PC-3 (cell line): ENCODE data around the gene IL12RB1. TPM values are rescaled to one million over a fixed set of nuclear protein-coding genes. Genes with fewer than 3 reads are reported as not detected.
"Not testable (repeated sequence)": the region's sequence is repeated elsewhere in the genome, so short reads cannot be mapped to it uniquely, and the experiment has no call there.

Source experiments
- ATAC-seq: fragments of 200-7000 bp; cut with Tn5 transposase; 2 replicates; pipeline ENCODE4 v1.9.1; 2020; ENCODE audit warnings: mild to moderate bottlenecking, moderate library complexity
- BruUV-seq: library from RNA; stranded (reverse); fragments of 400-500 nt; replicated peaks from 2 replicates; lab custom pipeline; 2021; lab: Mats Ljungman, UMichigan
- CTCF ChIA-PET: fragments of 300-600 bp; sonication (Branson Sonifier 250); formaldehyde crosslinking; loops from one replicate; lab custom pipeline; 2022; ENCODE audit warnings: antibody characterized with exemption; lab: Charles Lee
- POLR2A ChIA-PET: fragments of 300-600 bp; sonication (Branson Sonifier 250); formaldehyde crosslinking; loops from one replicate; lab custom pipeline; 2022; ENCODE audit warnings: antibody characterized with exemption; ENCODE audit not compliant: unreplicated experiment; lab: Charles Lee
- DNase-seq: peaks from one replicate; pipeline ENCODE4 v3.0.0-alpha.2; 2015
- H2AFZ ChIP-seq: fragments of 300-600 bp; sonication (generic); 2 replicates; pipeline ENCODE4 v1.6.0; 2016; ENCODE audit warnings: antibody characterized with exemption, low read length
- H3F3A ChIP-seq: fragments of 300-600 bp; sonication (generic); one replicate; pipeline ENCODE4 v1.6.0; 2017; ENCODE audit warnings: antibody characterized with exemption, low read length, control low read depth, mild to moderate bottlenecking; ENCODE audit not compliant: unreplicated experiment
- H3K27ac ChIP-seq: fragments of 300-600 bp; sonication (generic); 2 replicates; pipeline ENCODE4 v1.5.1; 2016; ENCODE audit warnings: mild to moderate bottlenecking, low read length
- H3K27me3 ChIP-seq: fragments of 300-600 bp; sonication (generic); 2 replicates; pipeline ENCODE4 v1.6.1; 2016; ENCODE audit warnings: low read length, mixed read lengths
- H3K36me3 ChIP-seq: fragments of 300-600 bp; sonication (generic); 2 replicates; pipeline ENCODE4 v1.6.1; 2016; ENCODE audit warnings: low read depth, mixed run types, low read length, mixed read lengths
- H3K4me1 ChIP-seq: fragments of 300-600 bp; sonication (generic); 2 replicates; pipeline ENCODE4 v1.5.1; 2016; ENCODE audit warnings: low read length; ENCODE audit not compliant: insufficient read depth
- H3K4me2 ChIP-seq: fragments of 300-600 bp; sonication (generic); 2 replicates; pipeline ENCODE4 v1.6.0; 2016; ENCODE audit warnings: low read length
- H3K4me3 ChIP-seq: fragments of 300-600 bp; sonication (generic); 2 replicates; pipeline ENCODE4 v1.5.1; 2016; ENCODE audit warnings: mild to moderate bottlenecking, low read length, mixed read lengths
- H3K79me2 ChIP-seq: fragments of 300-600 bp; sonication (generic); 2 replicates; pipeline ENCODE4 v1.6.1; 2017; ENCODE audit warnings: low read length, mixed read lengths
- H3K9ac ChIP-seq: fragments of 300-600 bp; sonication (generic); 2 replicates; pipeline ENCODE4 v1.6.0; 2016; ENCODE audit warnings: mild to moderate bottlenecking, low read length
- H3K9me2 ChIP-seq: fragments of 300-600 bp; sonication (generic); replicated peaks from 2 replicates; pipeline ENCODE4 v1.6.1; 2016; ENCODE audit warnings: mixed run types, low read length, mixed read lengths
- H3K9me3 ChIP-seq: fragments of 300-600 bp; sonication (generic); 2 replicates; pipeline ENCODE4 v1.6.1; 2016; ENCODE audit warnings: low read length, mixed read lengths
- H4K20me1 ChIP-seq: fragments of 300-600 bp; sonication (generic); 2 replicates; pipeline ENCODE4 v1.6.1; 2016; ENCODE audit warnings: low read length, mixed read lengths
- EZH2 ChIP-seq: fragments of 300-600 bp; sonication (generic); IDR thresholded peaks from one replicate; pipeline ENCODE4 v1.6.1; 2017; ENCODE audit warnings: antibody characterized with exemption, mild to moderate bottlenecking, low read length; ENCODE audit not compliant: unreplicated experiment
- EZH2phosphoT487 ChIP-seq: fragments of 300-600 bp; sonication (generic); IDR thresholded peaks from 2 replicates; pipeline ENCODE4 v1.6.1; 2018; ENCODE audit warnings: mild to moderate bottlenecking, antibody characterized with exemption, low read length, borderline replicate concordance
- intact Hi-C: fragments of 100-400 bp; cut with micrococcal nuclease; formaldehyde crosslinking; loops from 2 replicates; pipeline ENCODE4 v1.9.0; 2023
- total RNA-seq: library from RNA; depleted of rRNA; stranded (reverse); fragments of >200 nt; gene quantifications from 2 replicates; pipeline ENCODE4 v1.2.3, GENCODE V29; 2014
- TF ChIP-seq, protein P1 (sequence below): fragments of 300-600 bp; sonication (generic); conservative IDR thresholded peaks from 2 replicates; pipeline ENCODE4 v1.5.1; 2017; ENCODE audit warnings: antibody characterized with exemption, low read depth, mild to moderate bottlenecking, low read length

The IL12RB1 gene
- total RNA-seq, 1 experiment from 2014 or later = not detected

DNA sequence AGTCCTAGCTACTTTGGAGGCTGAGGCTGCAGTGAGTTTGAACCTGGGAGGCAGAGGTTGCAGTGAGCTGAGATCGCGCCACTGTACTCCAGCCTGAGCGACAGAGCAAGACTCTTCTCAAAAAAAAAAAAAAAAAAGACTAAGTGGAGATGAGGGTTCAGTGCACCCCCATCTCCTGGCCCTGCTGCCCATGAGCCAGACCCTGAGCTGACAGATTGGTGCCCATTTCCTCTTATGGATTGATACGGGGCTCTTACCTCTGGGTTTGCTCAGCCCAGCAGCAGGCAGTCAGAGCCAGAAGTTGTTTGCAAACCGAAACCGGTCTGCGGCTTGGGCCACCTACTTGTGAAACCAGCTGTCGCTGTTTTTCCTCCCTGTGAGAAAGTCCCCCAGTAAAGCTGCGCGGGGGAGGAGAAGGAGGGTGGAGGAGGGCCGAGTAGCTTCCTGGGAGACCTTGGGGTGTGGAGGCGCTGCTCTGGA is 41.9 kb downstream of the IL12RB1 start:
- peak; percentile 53 for ATAC-seq
- no peaks in the 10 kb centered on the region for H3F3A ChIP-seq
- H3K4me2 ChIP-seq = peak overlapping the region; percentile 77
- ChIA-PET POLR2A (no interaction called here), CTCF (no interaction called here)
- H3K27ac ChIP-seq = peak overlapping the region; percentile 67
- no peaks in the 10 kb centered on the region; the same call in 1 of the 2 replicates for H3K9me3 ChIP-seq
- peak overlapping the region; percentile 56 for H3K4me3 ChIP-seq
- peaks cover 22% of the 10 kb centered on the region for H3K4me1 ChIP-seq
- H3K27me3 ChIP-seq = no peaks in the 10 kb centered on the region
- intact Hi-C loops = no loop called here
- TF ChIP-seq EZH2phosphoT487 (no peak), EZH2 (no peak)
- no peaks in the 10 kb centered on the region for H4K20me1 ChIP-seq
- no TSS peak for BruUV-seq
- peak; percentile 69 for DNase-seq
- no peaks in the 10 kb centered on the region for H3K79me2 ChIP-seq
- peak overlapping the region; percentile 30 for H2AFZ ChIP-seq
- H3K9me2 ChIP-seq = no peaks in the 10 kb centered on the region
- H3K36me3 ChIP-seq = no peaks in the 10 kb centered on the region
- H3K9ac ChIP-seq = peak overlapping the region; percentile 29; the same call in 1 of the 2 replicates

DNA sequence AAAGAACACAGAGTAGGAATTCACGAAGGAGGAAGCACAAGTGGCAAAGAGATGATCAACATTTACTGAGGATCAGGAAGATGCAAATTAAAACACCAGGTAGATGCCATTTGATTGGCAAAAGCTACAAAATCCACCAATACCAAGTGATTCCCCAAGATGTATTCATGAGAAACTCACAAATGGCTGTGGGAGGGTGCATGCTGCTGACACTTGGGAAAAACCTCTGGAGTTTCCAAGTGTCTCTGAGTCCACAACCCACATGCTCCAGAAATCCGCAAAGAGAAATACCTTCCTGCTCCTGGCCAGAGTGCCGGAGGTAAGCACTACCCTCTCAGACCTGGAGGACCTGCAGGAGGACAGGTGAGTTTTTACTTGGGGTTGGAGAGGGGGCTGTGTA is 43.1 kb downstream of the IL12RB1 start:
- Histone ChIP-seq H3K27me3 (no peaks in the 10 kb centered on the region), H4K20me1 (no peaks in the 10 kb centered on the region), H3K9me3 (no peaks in the 10 kb centered on the region; the same call in 1 of the 2 replicates), H3K36me3 (no peaks in the 10 kb centered on the region), H3K27ac (no peak overlapping the region), H3K4me2 (no peak overlapping the region), H3K9me2 (no peaks in the 10 kb centered on the region), H2AFZ (no peak overlapping the region), H3K4me1 (peaks cover 22% of the 10 kb centered on the region), H3F3A (no peaks in the 10 kb centered on the region), H3K9ac (no peak overlapping the region), H3K79me2 (no peaks in the 10 kb centered on the region), H3K4me3 (no peak overlapping the region)
- ChIA-PET POLR2A (no interaction called here), CTCF (no interaction called here)
- no peak for ATAC-seq
- no peak for DNase-seq
- no peak for TF ChIP-seq EZH2
- TF ChIP-seq, protein P1, sequence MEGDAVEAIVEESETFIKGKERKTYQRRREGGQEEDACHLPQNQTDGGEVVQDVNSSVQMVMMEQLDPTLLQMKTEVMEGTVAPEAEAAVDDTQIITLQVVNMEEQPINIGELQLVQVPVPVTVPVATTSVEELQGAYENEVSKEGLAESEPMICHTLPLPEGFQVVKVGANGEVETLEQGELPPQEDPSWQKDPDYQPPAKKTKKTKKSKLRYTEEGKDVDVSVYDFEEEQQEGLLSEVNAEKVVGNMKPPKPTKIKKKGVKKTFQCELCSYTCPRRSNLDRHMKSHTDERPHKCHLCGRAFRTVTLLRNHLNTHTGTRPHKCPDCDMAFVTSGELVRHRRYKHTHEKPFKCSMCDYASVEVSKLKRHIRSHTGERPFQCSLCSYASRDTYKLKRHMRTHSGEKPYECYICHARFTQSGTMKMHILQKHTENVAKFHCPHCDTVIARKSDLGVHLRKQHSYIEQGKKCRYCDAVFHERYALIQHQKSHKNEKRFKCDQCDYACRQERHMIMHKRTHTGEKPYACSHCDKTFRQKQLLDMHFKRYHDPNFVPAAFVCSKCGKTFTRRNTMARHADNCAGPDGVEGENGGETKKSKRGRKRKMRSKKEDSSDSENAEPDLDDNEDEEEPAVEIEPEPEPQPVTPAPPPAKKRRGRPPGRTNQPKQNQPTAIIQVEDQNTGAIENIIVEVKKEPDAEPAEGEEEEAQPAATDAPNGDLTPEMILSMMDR = no peak
- TF ChIP-seq EZH2phosphoT487 = no peak
- intact Hi-C loops = no loop called here
- no TSS peak for BruUV-seq

DNA sequence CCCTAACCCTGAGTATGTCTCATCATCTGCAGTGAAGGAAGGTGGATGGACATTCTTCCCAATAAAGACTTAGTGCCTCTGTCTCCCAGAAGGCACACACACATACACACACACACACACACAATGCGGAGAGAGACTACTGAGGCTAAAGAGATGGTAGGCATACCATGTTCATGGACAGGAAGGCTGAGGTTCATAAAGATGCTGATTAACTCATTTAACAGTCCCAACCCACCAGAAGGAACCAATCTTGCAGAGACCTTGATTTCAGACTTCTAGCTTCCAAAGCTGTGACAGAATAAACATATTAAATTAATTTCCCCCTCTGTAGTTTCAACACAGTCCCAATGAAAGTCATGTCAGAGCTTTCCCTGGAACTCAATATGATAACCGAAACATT is 45.7 kb downstream of the IL12RB1 start:
- Histone ChIP-seq H4K20me1 (no peaks in the 10 kb centered on the region), H3K36me3 (no peaks in the 10 kb centered on the region), H2AFZ (no peak overlapping the region), H3K4me2 (no peak overlapping the region), H3F3A (no peaks in the 10 kb centered on the region), H3K4me3 (no peak overlapping the region), H3K9me2 (no peaks in the 10 kb centered on the region), H3K27ac (no peak overlapping the region), H3K9me3 (no peaks in the 10 kb centered on the region; the same call in 1 of the 2 replicates), H3K4me1 (peaks cover 15% of the 10 kb centered on the region), H3K9ac (no peak overlapping the region), H3K79me2 (no peaks in the 10 kb centered on the region), H3K27me3 (no peaks in the 10 kb centered on the region)
- BruUV-seq = no TSS peak
- ChIA-PET POLR2A (no interaction called here), CTCF (no interaction called here)
- no peak for DNase-seq
- intact Hi-C loops = no loop called here
- no peak for TF ChIP-seq EZH2
- TF ChIP-seq, protein P1 = no peak
- no peak for TF ChIP-seq EZH2phosphoT487
- no peak for ATAC-seq

DNA sequence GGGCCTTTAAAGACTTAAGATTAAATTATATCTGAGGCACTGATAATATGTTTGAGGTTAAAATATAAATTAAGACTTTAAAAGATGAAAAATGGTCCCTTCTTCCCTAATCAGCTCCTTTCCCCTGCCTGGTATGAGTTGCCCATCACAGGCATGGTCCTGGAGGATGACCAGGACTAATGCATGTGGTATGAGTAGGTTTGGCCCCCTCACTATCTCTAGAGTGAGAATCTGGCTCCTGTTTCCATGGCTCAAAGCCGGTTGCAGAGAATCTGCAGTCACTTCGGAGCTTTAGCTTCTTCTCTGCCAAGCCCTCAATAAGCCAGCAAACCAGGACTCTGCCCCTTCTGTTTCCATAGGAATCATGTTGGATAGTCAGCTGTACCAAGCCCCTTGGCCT is 54.6 kb downstream of the IL12RB1 start:
- H3K27ac ChIP-seq, H3K4me2 ChIP-seq, ATAC-seq, H3K4me3 ChIP-seq, BruUV-seq, H3K27me3 ChIP-seq, intact Hi-C loops, H3K36me3 ChIP-seq, H3K9ac ChIP-seq, DNase-seq, POLR2A ChIA-PET, H4K20me1 ChIP-seq, H3F3A ChIP-seq, CTCF ChIA-PET, H3K9me3 ChIP-seq, H3K9me2 ChIP-seq, H2AFZ ChIP-seq, H3K79me2 ChIP-seq: not testable (repeated sequence)
- H3K4me1 ChIP-seq = peaks cover 22% of the 10 kb centered on the region

DNA sequence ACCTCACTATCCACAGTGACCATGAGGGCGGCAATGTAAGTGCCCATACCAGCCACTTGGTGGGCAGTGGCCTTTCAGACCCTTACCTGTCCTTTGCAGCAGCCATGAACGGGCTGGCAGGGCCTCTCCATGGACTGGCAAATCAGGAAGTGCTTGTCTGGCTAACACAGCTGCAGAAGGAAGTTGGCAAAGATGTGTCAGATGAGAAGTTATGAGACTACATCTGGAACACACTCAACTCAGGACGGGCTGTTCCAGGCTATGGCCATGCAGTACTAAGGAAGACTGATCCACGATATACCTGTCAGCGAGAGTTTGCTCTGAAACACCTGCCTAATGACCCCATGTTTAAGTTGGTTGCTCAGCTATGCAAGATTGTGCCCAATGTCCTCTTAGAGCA is 55.3 kb downstream of the IL12RB1 start:
- BruUV-seq, intact Hi-C loops, H3K4me3 ChIP-seq, H3K9me2 ChIP-seq, H3K27ac ChIP-seq, H3K36me3 ChIP-seq, H3K4me2 ChIP-seq, H4K20me1 ChIP-seq, H3K9ac ChIP-seq, H2AFZ ChIP-seq, H3K79me2 ChIP-seq, POLR2A ChIA-PET, CTCF ChIA-PET, H3F3A ChIP-seq, H3K27me3 ChIP-seq, H3K9me3 ChIP-seq, DNase-seq: not testable (repeated sequence)
- peak; percentile 25; the same call in 1 of the 2 replicates for ATAC-seq
- peaks cover 22% of the 10 kb centered on the region for H3K4me1 ChIP-seq
